G401.6 (cell line): ENCODE measurements around the gene DPYD.

Experiments used
- FAIRE-seq: peaks from 2 replicates; lab custom pipeline; 2012; peaks lifted over from hg19 to GRCh38; lab: Jason Lieb, UNC

The DPYD gene

DNA sequence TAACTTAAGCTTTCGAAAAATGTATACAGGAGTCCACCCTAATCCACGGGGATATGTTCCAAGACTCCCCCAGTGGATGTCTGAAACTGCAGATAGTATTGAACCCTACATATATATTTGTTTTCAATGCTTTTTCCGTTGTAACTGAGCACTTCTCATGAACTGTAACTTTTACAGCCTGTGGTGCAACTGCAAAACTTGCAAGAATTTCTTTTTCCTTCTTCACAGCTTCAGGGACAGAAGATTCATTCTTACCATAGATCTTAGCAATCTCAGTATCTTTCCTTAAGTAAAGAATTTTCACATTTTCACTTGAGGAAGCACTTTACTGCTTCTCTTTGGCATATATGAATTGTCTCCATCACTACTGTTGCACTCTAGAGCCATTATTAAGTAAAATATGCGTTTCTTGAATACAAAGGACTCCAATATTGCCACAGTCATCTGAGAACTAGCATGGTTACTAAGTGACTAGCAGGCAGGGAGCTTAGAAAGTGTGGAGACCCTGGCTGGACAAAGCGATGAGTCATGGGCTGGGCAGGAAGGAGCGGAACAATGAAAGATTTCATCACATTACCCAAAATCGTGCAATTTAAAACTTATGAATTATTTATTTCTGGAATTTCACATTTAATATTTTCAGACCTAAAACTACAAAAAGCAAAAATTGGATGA is 14.1 kb downstream of the DPYD start:
- FAIRE-seq, result no peak

DNA sequence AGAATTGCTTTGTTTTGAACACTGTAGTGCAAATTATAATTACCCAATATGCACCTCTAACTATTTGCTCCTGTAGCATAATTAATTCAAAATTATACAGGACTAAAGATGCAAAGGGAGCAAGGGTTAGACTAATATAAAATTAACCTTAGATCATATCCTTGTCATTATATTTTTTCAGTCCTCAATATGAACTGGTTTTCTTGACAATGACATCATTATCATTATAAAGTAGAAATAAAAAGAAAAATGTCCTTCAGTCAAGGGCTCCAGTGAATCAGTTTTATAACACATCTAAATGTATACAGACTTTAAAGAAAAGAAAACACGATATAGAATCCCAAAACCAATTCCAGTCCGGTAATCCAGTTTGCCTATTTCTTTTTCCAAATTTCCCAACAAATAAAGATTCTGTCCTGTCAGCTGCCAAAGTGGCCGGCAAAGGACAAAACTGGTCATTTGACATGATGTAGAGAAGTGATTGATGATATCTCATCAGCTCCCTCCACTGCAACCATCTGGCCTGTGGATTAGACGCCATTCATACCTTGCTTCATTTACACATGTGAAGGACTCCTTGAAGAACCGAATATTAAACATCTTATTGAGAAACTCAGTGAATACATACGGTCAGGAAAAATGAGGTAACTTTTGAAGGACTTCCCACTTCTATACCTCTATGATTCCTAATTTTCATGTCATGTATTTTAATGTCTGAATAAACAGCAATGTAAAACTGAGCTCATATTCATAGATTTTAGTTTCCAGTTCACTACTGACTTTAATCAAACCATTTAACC is 15.5 kb downstream of the DPYD start:
- no peak for FAIRE-seq

DNA sequence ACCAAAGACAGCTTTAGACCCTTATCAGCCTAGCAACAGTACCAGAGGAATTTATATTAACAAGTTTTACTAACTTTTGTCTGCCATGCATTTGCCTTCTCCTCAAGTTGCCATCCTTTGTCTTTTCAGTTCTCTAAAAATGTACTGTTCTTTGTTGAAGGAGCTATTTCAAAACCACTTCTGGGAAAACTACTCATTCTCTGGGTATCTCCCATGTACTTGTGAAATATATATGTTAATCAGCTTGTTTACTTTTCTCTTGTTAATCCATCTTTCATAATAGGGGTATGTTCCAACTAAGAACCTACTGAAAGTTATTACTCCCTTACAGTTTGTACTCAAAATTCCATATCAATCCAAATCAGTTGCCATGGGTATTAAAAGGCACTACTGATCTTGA is 16.3 kb downstream of the DPYD start:
- no peak for FAIRE-seq

DNA sequence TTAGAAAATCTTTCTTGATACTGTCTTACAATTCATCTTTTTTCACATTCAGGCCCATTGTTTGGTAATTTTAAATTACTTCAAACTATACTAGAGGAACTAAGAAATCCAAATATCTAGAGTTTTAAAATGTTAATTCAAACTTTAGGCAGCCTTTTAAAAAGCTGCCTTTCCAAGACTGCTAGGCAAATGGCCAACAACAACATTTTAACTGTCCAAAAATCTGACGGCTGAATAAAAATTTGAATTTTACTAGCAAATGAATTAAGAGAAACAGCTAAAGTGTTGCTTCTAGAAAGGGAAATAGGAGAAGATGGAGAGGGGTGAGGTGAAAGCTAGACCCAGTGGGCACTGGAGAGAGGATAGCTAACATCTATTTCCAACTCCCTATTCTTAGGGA is 17.2 kb downstream of the DPYD start:
- no peak for FAIRE-seq

DNA sequence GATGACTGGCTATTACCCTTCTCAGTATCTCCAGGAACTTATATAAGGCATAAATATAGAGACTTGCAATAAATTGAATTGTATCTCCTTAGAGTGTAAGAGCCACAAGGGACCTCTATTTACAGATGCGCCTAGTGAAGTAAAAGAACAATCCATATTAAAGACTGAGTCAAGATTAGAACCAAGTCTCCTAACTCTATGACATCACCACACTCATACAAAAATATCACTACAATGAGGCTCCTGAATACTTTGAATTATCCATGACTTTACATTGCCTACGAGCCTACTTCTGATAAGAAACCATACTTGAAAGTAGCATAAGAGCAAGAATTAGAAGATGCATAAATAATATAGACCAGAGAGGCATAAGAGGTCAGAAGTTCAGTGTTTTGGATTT is 18.8 kb downstream of the DPYD start:
- no peak for FAIRE-seq

DNA sequence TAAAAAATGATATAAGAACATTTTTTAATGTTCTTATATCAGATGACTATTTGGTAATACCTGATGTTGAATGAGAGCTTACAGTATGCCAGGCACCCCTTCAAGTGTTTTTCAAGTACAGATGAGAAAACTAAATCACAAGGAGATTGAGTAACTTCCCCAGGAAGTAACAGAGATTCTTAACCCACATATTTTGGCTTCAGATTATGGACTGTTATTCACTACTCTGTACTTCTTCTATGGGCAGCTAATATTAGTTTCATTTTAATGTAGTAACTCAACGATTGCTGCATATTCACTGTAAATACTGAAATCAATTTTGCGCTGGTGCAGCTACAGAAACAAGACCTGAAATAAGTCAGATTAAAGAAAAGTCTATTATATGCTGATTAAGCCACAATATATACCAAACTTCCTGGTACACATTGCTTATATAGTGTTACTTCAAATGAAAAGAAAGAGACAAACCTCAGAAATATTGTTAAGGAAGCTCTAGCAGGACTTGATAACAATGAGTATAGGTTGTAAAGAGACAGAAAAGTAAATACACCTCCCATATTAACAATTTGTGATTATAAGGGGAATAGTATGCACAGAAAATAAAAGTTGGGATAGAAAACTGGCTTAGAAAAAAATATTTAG is 19.7 kb downstream of the DPYD start:
- no peak for FAIRE-seq

DNA sequence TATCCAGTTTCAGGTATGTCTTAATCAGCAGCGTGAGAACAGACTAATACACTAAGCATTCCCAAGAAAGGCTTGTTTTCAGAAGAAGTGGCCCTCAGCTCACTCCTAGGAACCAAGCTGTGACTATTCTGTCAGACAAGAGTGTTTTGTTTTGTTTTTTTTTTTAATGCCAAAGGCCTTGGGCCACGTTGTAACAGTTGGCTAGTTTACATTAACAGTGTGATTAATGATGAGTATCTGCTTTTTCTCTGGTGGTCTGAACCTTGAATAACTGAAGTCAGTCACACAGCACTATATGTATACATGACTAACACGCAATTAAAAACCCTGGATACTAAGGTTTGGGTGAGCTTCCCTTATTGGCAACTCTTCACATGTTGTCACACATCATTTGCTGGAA is 21.9 kb downstream of the DPYD start:
- FAIRE-seq, result no peak

DNA sequence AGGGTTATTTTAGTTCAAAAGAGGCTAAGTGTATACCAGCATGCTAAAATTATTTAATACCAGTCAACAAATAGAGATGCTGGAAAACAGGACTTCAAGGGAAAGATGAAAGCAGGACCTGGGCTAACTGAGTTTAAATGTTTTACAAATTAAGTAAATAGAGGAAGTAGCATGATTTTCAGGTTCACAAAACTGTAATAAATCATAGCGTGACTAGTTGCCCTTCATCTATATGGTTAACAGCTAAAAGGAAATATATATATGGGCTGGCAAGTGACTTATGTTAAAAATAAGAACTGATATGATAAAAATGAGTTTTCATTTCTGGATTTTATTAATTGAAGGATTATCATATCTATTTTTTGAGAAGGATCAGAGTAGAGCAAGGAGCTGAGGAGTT is 25.6 kb downstream of the DPYD start:
- FAIRE-seq, result no peak

DNA sequence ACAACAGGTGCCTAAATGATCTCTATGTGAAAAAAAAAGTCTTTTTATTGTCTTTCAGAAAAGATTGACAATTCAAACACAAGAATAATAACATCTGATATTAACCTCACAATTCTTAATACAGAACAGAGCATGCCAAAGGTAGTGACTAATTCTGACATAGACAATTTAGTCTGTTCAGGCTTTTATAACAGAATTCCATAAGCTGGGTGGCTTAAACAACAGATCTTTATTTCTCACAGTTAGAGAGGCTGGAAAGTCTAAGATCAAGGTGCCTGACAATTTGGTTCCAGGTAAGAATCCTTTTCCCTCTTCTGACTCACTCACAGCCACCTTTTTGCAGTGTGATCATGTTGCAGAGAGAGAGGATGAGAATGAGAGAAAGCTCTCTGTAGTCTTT is 27.0 kb downstream of the DPYD start:
- FAIRE-seq, result no peak

DNA sequence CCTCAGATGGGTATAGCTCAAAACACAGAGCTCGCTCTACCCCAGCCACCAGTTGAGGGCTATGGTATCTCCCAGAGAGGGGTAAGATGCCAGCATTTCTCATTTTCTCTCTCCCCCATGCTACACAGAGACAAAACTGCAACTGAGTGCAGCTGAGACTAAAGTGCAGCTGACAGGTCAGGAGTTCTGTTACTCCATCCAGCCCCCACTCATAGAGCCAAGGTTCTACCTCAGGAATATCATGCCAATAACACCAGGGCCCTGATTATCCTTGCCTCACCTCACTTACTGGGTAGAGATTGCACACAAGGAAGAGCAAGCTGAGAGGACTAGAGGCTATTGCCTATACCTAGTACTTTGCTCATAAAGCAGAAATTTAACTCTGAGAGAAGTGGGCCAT is 34.6 kb downstream of the DPYD start:
- no peak for FAIRE-seq

DNA sequence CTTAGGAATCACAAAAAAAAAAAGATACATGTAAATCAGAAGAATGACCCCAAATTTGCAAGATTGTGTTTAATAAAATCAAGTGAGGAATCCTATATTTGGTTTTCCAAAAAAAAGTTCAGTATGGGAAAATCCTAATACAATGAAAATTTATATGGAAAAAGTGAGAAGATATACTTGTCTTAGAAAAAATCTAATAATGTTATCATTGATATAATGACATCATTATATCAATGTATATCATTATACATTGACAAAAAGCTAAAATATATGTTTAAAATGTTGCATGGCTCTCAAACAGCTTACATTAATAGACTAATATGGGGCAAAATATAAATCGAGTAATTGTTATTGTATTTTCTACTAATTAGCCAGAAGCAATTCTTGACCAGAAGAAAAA is 37.0 kb downstream of the DPYD start:
- no peak for FAIRE-seq

DNA sequence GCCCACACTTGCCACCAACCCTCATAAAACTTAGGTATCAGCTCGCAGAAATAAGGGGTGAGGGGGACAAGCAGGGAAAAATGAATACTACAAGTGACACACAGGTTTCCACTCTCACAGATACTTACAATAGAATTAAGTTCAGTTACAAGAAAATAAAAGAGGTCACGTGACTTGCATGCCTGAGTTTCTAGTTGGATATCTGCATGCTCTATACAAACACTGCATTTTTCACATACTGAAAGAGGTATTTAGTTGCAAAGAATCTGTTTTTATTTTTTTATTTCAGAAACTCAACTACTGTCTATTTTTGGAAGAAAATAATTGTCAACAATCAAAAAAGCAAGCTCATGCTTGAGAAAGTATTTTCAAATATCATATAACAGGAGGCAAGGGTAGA is 43.5 kb downstream of the DPYD start:
- FAIRE-seq, result no peak

DNA sequence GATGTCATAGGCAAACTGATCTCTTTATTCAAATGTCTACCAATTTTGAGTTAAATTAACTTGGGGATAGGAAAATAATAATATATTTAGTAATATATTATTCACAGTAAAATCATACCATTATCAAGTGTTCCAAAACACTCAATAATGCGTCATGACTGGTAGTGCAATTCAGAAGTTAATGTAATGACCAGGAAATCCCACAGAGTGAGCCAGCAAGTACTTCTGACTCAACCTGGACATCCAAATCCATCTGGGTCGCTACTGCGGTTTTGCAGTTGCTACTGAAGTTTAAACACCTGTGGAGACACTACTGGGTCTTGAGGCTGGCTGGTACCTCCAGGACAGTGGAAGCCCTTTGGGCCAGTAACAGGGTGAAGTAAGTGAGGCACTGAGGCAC is 44.8 kb downstream of the DPYD start:
- FAIRE-seq, result no peak

DNA sequence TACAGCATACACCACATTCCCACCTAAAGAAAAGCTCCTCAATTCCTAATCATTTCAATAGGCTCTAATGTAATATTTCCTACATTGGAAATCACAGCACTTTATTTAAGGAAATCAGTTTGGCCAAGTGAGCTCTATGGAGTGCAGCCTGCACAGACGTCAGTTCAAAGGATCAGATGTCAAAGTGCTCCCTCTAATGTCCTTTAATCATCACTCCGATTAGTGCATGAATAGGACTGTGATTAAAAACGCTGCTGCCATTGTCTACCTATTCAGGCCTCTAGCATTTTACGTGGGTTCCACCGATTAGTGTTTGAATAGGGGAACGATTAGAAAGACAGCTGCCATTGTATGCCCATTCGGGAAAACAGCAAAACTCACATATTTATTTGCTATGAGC is 50.2 kb downstream of the DPYD start:
- no peak for FAIRE-seq

DNA sequence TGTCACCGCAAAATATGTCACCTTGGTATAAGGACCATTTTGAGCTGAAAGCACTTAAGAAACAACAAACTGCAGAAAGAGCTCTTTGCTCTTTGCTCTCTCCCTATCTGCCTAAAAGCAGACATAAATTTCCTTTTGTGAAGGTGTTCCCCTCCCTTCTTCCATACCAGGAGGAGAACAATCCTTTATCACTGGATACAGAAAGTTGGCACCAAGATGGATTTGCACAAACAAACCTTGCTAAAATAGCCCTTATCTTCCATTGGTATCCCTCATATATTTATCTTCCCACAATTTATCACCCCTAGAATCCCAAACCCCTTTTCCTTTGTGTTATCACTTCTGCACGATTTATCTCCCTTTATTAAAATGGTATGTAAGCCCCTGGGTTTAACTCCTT is 51.4 kb downstream of the DPYD start:
- FAIRE-seq, result no peak

DNA sequence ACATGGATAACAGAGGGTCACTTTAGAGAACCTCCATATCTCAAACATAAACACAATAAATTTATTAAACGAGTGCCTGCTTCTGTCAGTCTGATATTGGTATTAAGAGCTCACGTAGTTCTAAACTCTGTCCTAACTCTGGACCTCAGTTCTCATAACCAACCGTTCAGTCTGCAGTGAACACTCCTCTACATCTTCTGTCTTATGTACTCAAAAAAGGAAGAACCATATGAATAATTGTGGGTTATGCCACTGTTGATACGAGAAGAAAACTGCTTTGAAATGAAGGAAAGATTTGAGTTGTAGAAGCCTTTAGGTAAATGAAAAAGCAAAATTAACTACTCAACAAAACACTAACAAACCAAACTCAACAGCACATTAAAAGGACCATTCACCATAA is 53.7 kb downstream of the DPYD start:
- no peak for FAIRE-seq

DNA sequence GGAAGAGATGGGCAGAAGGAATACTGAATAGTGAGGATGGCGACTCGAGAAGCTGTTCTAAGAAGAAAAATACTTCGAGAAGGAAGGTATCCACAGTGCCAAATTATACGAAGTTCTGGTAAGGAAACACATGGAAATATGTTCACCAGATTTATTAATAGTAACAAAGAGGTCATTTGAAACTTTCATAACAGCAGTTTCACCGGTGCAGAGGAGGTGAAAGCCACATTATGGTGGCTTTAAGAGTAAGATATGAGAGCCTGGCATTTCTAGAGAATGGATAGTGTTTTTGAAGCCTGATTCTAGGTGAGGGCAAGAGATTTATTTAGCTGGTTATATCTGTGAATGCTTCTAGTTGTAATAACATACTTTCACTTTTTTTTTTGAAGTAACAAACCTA is 56.2 kb downstream of the DPYD start:
- FAIRE-seq, result no peak

DNA sequence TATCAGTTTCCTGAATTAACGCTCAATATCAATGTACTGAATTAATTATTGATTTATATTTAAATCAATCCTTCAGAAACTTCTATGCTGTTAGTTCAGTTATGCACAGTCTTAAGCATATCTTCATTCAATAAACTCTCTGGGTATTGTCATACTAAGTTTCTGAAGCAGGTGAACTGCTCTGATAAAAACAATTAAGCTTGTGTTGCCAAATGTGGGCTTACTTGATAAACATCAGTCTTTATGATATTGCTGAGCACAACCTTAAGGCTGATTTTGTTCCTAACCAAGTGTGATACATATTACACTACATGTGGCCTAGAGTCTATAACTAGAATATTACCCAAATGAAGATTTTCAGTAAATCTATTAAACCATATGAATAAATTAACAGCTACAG is 67.6 kb downstream of the DPYD start:
- FAIRE-seq, result no peak

DNA sequence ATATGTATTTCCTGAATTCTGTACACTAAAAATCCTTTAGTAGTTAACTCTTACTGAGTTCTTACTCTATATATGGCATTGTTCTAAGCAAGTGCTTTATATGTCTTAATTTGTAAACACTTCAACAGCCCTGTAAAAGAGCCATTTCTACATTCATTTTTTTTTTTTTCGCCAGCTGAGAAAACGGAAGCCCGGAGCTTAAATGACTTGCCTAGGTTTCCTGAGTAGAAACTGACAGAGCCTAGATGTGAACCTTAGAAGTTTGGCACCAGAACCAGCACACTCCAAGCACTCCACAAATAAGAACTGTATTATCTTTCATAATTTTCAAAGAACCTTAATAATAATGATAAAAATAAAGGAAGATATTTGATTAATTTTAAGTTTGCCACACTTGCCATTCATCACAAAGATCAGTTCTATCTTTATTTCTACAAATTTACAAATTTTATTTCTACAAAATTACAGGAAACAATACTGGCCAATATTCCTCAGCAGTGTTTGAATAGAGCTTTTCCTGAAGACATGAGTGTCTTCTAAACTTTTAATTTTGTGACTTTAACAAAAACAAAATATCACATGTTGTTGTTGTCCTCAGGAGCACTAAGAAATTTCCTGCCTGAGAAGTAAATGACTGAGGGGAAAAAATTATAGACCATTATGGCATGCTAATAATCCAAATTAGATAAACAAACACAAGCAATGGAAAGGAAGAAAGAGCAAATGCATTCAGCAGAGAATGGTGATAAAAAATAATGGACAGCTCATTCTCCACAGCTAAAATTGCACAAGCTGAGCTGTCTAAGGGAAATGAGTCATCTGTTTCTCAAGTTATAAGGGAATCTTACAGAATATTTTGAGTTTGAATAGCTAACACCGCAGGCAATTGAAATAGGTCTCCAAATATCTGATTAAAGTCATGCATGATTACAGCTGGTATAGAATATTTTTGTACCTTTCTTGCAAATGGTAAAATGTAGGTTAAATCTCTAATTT is 71.2 kb downstream of the DPYD start:
- no peak for FAIRE-seq

DNA sequence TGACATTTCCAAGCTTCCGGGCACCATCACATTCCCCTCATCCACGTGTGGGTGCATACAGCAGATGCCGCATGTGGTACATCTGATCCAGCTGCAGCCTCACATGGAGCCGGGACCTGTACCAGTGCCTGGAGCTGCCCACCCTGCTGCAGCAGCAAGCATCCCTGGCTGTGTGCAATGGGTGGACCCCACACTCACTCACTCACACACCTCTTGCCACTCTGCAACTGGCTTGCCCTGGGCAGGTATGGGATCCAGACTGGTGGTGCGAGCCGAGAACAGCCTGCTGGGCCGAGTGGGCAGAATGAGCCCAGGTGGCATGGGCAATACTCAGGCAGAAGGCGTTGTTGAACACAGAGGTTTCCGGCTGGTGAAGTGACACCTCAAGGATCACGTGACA is 75.0 kb downstream of the DPYD start:
- FAIRE-seq, result no peak

DNA sequence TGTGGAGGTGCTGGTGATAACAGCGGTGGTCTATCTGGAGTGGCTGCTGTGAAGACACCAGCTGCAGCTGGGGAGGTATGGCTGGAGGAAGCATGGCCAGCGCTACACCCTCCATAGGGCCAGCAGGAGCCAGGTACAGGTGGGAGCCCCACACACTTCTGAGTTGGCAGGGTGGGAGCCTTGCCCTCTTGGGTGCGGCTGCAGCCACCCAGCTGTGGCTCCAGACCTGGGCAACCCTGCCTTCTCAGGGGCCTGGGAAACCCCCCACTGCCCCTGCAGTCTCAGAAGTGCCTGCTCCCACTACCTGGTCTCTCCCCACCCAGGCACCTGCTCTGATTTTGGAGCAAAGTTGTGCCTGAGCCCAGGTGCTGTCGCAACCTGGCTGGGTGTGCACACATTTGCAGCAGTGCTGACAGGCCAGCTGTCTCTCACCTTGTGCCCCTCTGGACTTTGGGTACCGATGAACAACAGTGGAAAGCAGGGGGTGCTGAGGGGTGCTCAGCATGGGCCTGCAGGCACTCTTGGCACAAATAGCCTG is 76.2 kb downstream of the DPYD start:
- no peak for FAIRE-seq

DNA sequence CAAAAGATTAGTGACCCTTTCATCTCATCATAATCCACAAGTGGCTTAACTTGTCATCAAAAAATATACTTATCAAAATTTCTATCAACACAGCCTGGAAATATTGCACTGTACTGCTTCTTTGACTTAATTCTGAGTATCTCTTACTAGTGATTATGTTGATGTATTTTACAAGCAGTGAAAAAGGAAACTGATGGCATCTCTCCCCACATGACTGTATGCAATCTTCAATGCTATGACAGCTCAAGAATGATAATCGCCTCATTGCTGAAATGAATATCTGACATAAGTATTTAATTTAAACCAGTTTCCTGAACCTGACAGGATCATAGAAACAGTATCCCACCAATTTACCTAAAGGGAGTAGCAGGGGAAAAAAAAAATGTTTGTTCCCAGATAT is 79.5 kb downstream of the DPYD start:
- no peak for FAIRE-seq
